Astrocyte of the cerebellum (primary cell): ENCODE data around the gene AKNA.

Experiments
- DNase-seq: peaks from one replicate; pipeline ENCODE4 v3.0.0-alpha.2; 2011; ENCODE audit warnings: low read depth
- H3K4me3 ChIP-seq: 2 replicates; pipeline ENCODE4 v1.5.1; 2011; ENCODE audit warnings: mild to moderate bottlenecking, low read depth, low read length, moderate library complexity
- in situ Hi-C: cut with HindIII; loops from 2 replicates; pipeline ENCODE4 v1.10.0; 2017; ENCODE audit warnings: low sequenced_read_pairs
- TF ChIP-seq, protein P1 (sequence below): IDR thresholded peaks from 2 replicates; pipeline ENCODE4 v1.5.1; 2012; ENCODE audit warnings: low read length, low read depth, moderate library complexity, mild to moderate bottlenecking; ENCODE audit errors: missing control alignments

The AKNA gene

GRCh38 chr9:114366334-114367128 is 21.3 kb downstream of the AKNA start:
- TF ChIP-seq, protein P1, sequence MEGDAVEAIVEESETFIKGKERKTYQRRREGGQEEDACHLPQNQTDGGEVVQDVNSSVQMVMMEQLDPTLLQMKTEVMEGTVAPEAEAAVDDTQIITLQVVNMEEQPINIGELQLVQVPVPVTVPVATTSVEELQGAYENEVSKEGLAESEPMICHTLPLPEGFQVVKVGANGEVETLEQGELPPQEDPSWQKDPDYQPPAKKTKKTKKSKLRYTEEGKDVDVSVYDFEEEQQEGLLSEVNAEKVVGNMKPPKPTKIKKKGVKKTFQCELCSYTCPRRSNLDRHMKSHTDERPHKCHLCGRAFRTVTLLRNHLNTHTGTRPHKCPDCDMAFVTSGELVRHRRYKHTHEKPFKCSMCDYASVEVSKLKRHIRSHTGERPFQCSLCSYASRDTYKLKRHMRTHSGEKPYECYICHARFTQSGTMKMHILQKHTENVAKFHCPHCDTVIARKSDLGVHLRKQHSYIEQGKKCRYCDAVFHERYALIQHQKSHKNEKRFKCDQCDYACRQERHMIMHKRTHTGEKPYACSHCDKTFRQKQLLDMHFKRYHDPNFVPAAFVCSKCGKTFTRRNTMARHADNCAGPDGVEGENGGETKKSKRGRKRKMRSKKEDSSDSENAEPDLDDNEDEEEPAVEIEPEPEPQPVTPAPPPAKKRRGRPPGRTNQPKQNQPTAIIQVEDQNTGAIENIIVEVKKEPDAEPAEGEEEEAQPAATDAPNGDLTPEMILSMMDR, result no peak

GRCh38 chr9:114365194-114365593 is 22.6 kb downstream of the AKNA start:
- H3K4me3 ChIP-seq, result no peak overlapping the region
- TF ChIP-seq, protein P1, result no peak
- no peak for DNase-seq
- in situ Hi-C loops, result no loop called here

More at GRCh38 chr9:114366334-114367128, 21.3 kb downstream of the AKNA start:
- DNase-seq, result peak; percentile 80
- no peak overlapping the region for H3K4me3 ChIP-seq
- in situ Hi-C loops, result no loop called here

DNA sequence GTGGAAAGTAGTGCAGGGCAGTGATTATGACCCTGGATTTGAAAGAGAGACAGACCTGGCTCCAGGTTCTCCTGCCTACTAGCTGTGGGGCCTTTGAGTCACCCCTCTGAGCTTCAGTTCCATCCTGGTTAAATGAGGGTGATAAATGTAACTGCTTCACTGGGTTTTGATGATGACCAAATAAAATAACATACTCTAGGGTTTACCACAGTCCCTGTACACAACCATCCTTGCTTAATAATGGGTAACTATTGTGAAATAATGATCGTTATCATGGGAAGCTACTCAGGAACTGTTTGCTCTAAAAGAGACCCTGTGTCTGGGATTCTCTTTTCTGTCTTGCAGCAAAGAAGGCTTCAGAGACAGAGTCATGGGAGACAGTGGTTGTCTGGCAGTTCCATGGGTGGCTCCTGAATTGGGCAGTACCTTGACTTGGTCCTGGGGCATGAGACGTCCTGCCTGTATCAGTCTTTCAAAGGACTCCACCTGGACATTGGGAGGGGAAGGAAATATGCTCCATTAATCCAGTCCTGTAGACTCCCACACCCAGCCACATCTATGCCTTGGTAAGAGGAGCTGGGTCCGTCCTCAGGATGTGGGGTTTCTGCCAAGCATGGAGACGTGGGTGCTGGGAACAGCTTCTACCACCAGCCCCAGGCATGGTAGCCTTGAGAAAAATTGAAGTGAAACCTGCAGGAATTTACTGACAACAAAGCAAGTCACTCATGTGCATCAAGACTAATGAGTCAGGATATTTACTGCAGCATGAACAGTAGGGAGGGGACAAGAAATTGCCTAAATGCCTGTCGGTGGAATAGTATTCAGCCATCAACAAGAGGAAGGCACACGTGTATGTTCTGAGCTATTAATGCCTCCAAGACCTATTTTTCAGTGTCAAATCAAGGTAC is 23.4 kb downstream of the AKNA start:
- TF ChIP-seq, protein P1, result no peak
- DNase-seq, result peak; percentile 71
- no peak overlapping the region for H3K4me3 ChIP-seq
- in situ Hi-C loops, result no loop called here

DNA sequence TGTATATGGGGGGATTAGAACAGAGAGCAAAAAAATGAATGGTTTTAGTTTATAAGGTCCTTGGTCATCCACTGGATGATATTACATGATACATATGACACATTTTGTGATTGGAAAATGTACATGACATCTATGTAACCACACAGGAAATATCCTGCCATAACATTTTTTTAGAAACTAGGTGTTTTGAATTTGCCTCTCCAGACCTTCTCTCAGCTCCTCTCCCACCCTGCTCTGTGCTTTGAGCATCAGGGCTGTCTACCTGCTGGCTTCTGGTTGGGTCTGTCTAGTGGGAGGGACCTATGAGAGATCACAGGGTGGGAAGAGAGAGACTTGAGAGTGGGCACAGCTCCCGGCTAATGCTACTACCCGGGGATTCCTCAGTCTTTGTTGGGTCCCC is 24.4 kb downstream of the AKNA start:
- in situ Hi-C loops, result no loop called here
- TF ChIP-seq, protein P1, result no peak

GRCh38 chr9:114362394-114362793 is 25.4 kb downstream of the AKNA start:
- TF ChIP-seq, protein P1, result no peak
- no peak for DNase-seq
- H3K4me3 ChIP-seq, result no peak overlapping the region
- in situ Hi-C loops, result no loop called here

More for the DNA sequence above, 24.4 kb downstream of the AKNA start:
- no peak overlapping the region for H3K4me3 ChIP-seq
- DNase-seq, result no peak

DNA sequence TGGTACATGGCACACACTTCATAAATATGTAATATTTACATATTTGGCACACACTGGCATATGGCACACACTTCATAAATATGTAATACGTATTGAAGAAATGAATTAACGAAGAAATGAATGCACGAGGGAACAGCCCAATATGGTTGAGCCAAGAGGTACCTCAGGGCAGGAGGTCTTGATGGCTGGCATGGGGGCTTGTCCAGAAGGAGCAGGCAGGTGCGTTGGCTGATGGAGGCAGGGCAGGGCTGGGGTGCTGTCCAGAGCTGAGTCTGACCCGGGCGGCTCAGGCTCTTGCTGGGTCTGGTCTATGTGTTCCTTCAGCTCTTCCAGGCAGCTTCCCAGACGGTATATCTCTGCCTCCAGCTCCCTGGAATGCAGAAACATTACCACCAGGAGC is 26.2 kb downstream of the AKNA start:
- in situ Hi-C loops, result no loop called here
- TF ChIP-seq, protein P1, result no peak
- no peak overlapping the region for H3K4me3 ChIP-seq
- DNase-seq, result no peak
